Lower leg skin (tissue), 3 donors: ENCODE results near the gene PDZD8.

Experiments used
- POLR2A ChIP-seq, 2 donors: fragments of 450-650 bp; IDR thresholded peaks; one replicate each; pipeline ENCODE4 v1.6.1; 2016 to 2017; ENCODE audit warnings: antibody characterized with exemption in 2 of 2, mild to moderate bottlenecking in 1 of 2, moderate library complexity in 1 of 2
- TF ChIP-seq, protein P1 (sequence below), 3 donors: fragments of 450-650 bp; IDR thresholded peaks; one replicate each; pipeline ENCODE4 v1.5.1; 2016; ENCODE audit warnings: antibody characterized with exemption in 3 of 3, mild to moderate bottlenecking in 3 of 3, moderate library complexity in 2 of 3

GRCh38 chr10:117299435-117299834 lies 75.8 kb downstream of the PDZD8 start:
- TF ChIP-seq, protein P1, sequence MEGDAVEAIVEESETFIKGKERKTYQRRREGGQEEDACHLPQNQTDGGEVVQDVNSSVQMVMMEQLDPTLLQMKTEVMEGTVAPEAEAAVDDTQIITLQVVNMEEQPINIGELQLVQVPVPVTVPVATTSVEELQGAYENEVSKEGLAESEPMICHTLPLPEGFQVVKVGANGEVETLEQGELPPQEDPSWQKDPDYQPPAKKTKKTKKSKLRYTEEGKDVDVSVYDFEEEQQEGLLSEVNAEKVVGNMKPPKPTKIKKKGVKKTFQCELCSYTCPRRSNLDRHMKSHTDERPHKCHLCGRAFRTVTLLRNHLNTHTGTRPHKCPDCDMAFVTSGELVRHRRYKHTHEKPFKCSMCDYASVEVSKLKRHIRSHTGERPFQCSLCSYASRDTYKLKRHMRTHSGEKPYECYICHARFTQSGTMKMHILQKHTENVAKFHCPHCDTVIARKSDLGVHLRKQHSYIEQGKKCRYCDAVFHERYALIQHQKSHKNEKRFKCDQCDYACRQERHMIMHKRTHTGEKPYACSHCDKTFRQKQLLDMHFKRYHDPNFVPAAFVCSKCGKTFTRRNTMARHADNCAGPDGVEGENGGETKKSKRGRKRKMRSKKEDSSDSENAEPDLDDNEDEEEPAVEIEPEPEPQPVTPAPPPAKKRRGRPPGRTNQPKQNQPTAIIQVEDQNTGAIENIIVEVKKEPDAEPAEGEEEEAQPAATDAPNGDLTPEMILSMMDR (IDR thresholded peaks at IDR 0.05): no peak
- TF ChIP-seq POLR2A (IDR thresholded peaks at IDR 0.05): no peak
